HCT116 (cell line): ENCODE measurements around the gene LIPE. TPM values are rescaled to one million over a fixed set of nuclear protein-coding genes. Genes with fewer than 3 reads are reported as not detected.

Experiments used
- ATAC-seq: fragments of 200-7000 bp; cut with Tn5 transposase; 2 replicates; pipeline ENCODE4 v1.9.1; 2020; ENCODE audit warnings: mild to moderate bottlenecking, moderate library complexity
- BruUV-seq: library from RNA; stranded (reverse); fragments of 400-500 nt; replicated peaks from 2 replicates; lab custom pipeline; 2021; lab: Mats Ljungman, UMichigan
- CTCF ChIA-PET: fragments of 300-600 bp; sonication (Branson Sonifier 250); formaldehyde crosslinking; loops from one replicate; lab custom pipeline; 2021; ENCODE audit warnings: antibody characterized with exemption; lab: Charles Lee
- POLR2A ChIA-PET: fragments of 300-600, 350-600 bp; sonication (Branson Sonifier 250); formaldehyde crosslinking; loops from one replicate; lab custom pipeline; 2021; ENCODE audit warnings: antibody characterized with exemption; lab: Charles Lee
- RAD21 ChIA-PET, 2 experiments: fragments of 300-600 bp; sonication (Branson Sonifier 250); formaldehyde crosslinking; loops; one replicate each; lab custom pipeline; 2023; ENCODE audit warnings: low total read pairs in 2 of 2; ENCODE audit not compliant: uncharacterized antibody in 2 of 2, unreplicated experiment in 2 of 2, low non-redundant PET in 1 of 2; lab: Charles Lee
- DNase-seq: peaks from one replicate; pipeline ENCODE4 v3.0.0-alpha.2; 2010; ENCODE audit warnings: low read depth, low spot score
- H2AFZ ChIP-seq: fragments of 200-600 bp; shearing (Covaris generic), sonication (generic); 2 replicates; pipeline ENCODE4 v1.6.1; 2017; ENCODE audit warnings: low read depth, mixed run types, mixed read lengths, antibody characterized with exemption, low read length; ENCODE audit not compliant: poor library complexity, severe bottlenecking
- H3K27ac ChIP-seq: 2 replicates; pipeline ENCODE4 v1.5.1; 2012; ENCODE audit warnings: low read depth, low read length
- H3K27me3 ChIP-seq: fragments of 200-600 bp; sonication (generic); 2 replicates; pipeline ENCODE4 v1.6.1; 2016; ENCODE audit warnings: mixed run types, low read length, mixed read lengths; ENCODE audit not compliant: insufficient read depth
- H3K36me3 ChIP-seq, 2 experiments: fragments of 200-500 bp in 1 of 2; fragments of 200-600 bp in 1 of 2; sonication (Bioruptor generic) in 1 of 2; sonication (generic) in 1 of 2; 2 replicates each; pipeline versions ENCODE4 v1.5.1 to v1.6.1; 2014 to 2016; ENCODE audit warnings: low read length in 2 of 2, inconsistent platforms in 1 of 2, mixed read lengths in 1 of 2, mixed run types in 1 of 2; ENCODE audit not compliant: insufficient read depth in 2 of 2, control insufficient read depth in 1 of 2
- H3K4me1 ChIP-seq, 2 experiments: fragments of 200-600 bp in 1 of 2; sonication (generic) in 1 of 2; 2 replicates each; pipeline versions ENCODE4 v1.5.1 to v1.6.1; 2012 to 2017; ENCODE audit warnings: low read length in 2 of 2, inconsistent platforms in 1 of 2, mild to moderate bottlenecking in 1 of 2, mixed read lengths in 1 of 2, mixed run types in 1 of 2, moderate library complexity in 1 of 2; ENCODE audit not compliant: insufficient read depth in 2 of 2, control insufficient read depth in 1 of 2
- H3K4me2 ChIP-seq: fragments of 200-600 bp; sonication (generic); 2 replicates; pipeline ENCODE4 v1.6.1; 2017; ENCODE audit warnings: mixed run types, low read length, mixed read lengths
- H3K4me3 ChIP-seq, 2 experiments: fragments of 200-600 bp in 1 of 2; sonication (generic) in 1 of 2; replicated peaks in 1 of 2; 2 replicates each; pipeline ENCODE4 v1.5.1; 2011 to 2016; ENCODE audit warnings: low read length in 2 of 2, control low read depth in 1 of 2, low read depth in 1 of 2, mild to moderate bottlenecking in 1 of 2, mixed read lengths in 1 of 2, mixed run types in 1 of 2
- H3K79me2 ChIP-seq: fragments of 200-600 bp; sonication (generic); 2 replicates; pipeline ENCODE4 v1.6.1; 2017; ENCODE audit warnings: mild to moderate bottlenecking, mixed run types, low read length, moderate library complexity, mixed read lengths; ENCODE audit not compliant: insufficient read depth
- H3K9ac ChIP-seq: fragments of 200-600 bp; sonication (generic); 2 replicates; pipeline ENCODE4 v1.6.1; 2016; ENCODE audit warnings: low read length, mixed read lengths
- H3K9me2 ChIP-seq: fragments of 200-600 bp; sonication (generic), shearing (Covaris generic); 2 replicates; pipeline ENCODE4 v1.6.1; 2017; ENCODE audit warnings: mixed run types, mild to moderate bottlenecking, moderate library complexity; ENCODE audit not compliant: insufficient read depth
- H3K9me3 ChIP-seq, 2 experiments: fragments of 200-500 bp in 1 of 2; fragments of 200-600 bp in 1 of 2; sonication (Bioruptor generic) in 1 of 2; sonication (generic) in 1 of 2; 2 replicates each; pipeline ENCODE4 v1.6.1; 2014 to 2017; ENCODE audit warnings: low read length in 2 of 2, mixed read lengths in 2 of 2, inconsistent platforms in 1 of 2, low read depth in 1 of 2, mild to moderate bottlenecking in 1 of 2, mixed run types in 1 of 2, moderate library complexity in 1 of 2; ENCODE audit not compliant: control insufficient read depth in 1 of 2, insufficient read depth in 1 of 2
- H4K20me1 ChIP-seq: fragments of 200-600 bp; sonication (generic), shearing (Covaris generic); 2 replicates; pipeline ENCODE4 v1.6.1; 2017; ENCODE audit warnings: mixed run types, mild to moderate bottlenecking, moderate library complexity; ENCODE audit not compliant: insufficient read depth
- CBX3 ChIP-seq: IDR thresholded peaks from 2 replicates; pipeline ENCODE4 v1.6.1; 2012; ENCODE audit warnings: low read depth
- EZH2 ChIP-seq: fragments of 200-600 bp; sonication (generic); IDR thresholded peaks from 2 replicates; pipeline ENCODE4 v1.6.1; 2017; ENCODE audit warnings: antibody characterized with exemption, mixed run types
- RAD21 ChIP-seq: IDR thresholded peaks from 2 replicates; pipeline ENCODE4 v1.6.1; 2012; ENCODE audit warnings: low read depth, mild to moderate bottlenecking
- SP1 ChIP-seq: IDR thresholded peaks from 2 replicates; pipeline ENCODE4 v1.6.1; 2012; ENCODE audit warnings: low read depth
- SRF ChIP-seq: IDR thresholded peaks from 2 replicates; pipeline ENCODE4 v1.6.1; 2012; ENCODE audit warnings: low read depth
- TCF7L2 ChIP-seq: IDR thresholded peaks from 2 replicates; pipeline ENCODE4 v1.7.0; 2011; ENCODE audit warnings: borderline replicate concordance, inconsistent platforms; ENCODE audit not compliant: insufficient read depth, insufficient read length; ENCODE audit errors: extremely low read depth
- intact Hi-C: fragments of 100-400 bp; cut with micrococcal nuclease; formaldehyde crosslinking; loops from 2 replicates; pipeline ENCODE4 v1.10.0; 2022
- total RNA-seq: library from RNA; stranded (reverse); gene quantifications from one replicate; pipeline ENCODE4 v1.2.1, GENCODE V29; 2021; ENCODE audit not compliant: unreplicated experiment
- TF ChIP-seq, protein P1 (sequence below), 3 experiments: fragments of 200-600 bp in 1 of 3; sonication (generic) in 1 of 3; IDR thresholded peaks in 2 of 3; conservative IDR thresholded peaks in 1 of 3; 2 replicates each; pipeline ENCODE4 v1.5.1; 2012 to 2017; ENCODE audit warnings: low read depth in 2 of 3, low read length in 2 of 3, antibody characterized with exemption in 1 of 3, borderline replicate concordance in 1 of 3, control low read depth in 1 of 3, mild to moderate bottlenecking in 1 of 3, mixed read lengths in 1 of 3, mixed run types in 1 of 3, moderate library complexity in 1 of 3; ENCODE audit not compliant: insufficient read depth in 1 of 3

Gene LIPE
- total RNA-seq, 1 experiment from 2014 or later = 11.3 TPM

DNA sequence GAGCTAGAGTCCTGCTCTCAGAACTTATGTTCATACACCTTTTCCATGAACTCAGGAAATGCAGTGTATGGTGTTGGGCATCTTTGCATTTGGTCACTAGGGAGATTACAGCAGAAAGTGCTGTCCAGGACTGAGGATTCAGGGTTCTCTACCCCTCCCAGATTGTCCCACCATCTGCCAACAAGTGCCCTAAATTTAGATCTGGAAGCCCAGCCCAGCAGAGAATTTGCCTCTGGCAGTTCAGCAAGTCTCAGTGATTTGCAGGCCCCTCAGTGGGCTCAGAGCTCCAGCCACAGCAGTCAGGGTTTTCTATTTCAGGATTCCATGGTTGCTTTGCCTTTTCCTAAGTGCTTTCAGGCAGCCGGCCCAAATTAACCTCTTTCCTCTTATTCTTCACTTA lies 60.5 kb downstream of the LIPE start:
- Histone ChIP-seq H3K9ac (no peak overlapping the region), H3K9me2 (no peaks in the 10 kb centered on the region), H3K4me2 (no peak overlapping the region), H3K4me3 (no peak overlapping the region), H4K20me1 (no peaks in the 10 kb centered on the region), H3K27ac (no peak overlapping the region), H3K79me2 (no peaks in the 10 kb centered on the region), H3K36me3 (peaks cover 0 to 11% of the 10 kb centered on the region in 2 experiments; a peak in 2 of 4 replicates), H3K27me3 (no peaks in the 10 kb centered on the region), H3K9me3 (peaks cover 9 to 10% of the 10 kb centered on the region in 2 experiments; a peak in 2 of 4 replicates), H2AFZ (no peak overlapping the region), H3K4me1 (no peaks in the 10 kb centered on the region)
- BruUV-seq = no TSS peak
- ChIA-PET CTCF (no interaction called here), RAD21 (no interaction called here), POLR2A (no interaction called here)
- intact Hi-C loops = no loop called here
- TF ChIP-seq SP1 (no peak), RAD21 (no peak), SRF (no peak), EZH2 (no peak), TCF7L2 (no peak), CBX3 (no peak)
- TF ChIP-seq, protein P1, sequence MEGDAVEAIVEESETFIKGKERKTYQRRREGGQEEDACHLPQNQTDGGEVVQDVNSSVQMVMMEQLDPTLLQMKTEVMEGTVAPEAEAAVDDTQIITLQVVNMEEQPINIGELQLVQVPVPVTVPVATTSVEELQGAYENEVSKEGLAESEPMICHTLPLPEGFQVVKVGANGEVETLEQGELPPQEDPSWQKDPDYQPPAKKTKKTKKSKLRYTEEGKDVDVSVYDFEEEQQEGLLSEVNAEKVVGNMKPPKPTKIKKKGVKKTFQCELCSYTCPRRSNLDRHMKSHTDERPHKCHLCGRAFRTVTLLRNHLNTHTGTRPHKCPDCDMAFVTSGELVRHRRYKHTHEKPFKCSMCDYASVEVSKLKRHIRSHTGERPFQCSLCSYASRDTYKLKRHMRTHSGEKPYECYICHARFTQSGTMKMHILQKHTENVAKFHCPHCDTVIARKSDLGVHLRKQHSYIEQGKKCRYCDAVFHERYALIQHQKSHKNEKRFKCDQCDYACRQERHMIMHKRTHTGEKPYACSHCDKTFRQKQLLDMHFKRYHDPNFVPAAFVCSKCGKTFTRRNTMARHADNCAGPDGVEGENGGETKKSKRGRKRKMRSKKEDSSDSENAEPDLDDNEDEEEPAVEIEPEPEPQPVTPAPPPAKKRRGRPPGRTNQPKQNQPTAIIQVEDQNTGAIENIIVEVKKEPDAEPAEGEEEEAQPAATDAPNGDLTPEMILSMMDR (IDR thresholded peaks at IDR 0.05 in 2 of 3, conservative IDR thresholded peaks at IDR 0.05 in 1 of 3; ENCODE audit: borderline replicate concordance in 1 of 3, insufficient read depth in 1 of 3, low read depth in 2 of 3, low read length in 2 of 3) = no peak
- ATAC-seq (no peak), DNase-seq (no peak)
